ENCODE data around the gene SERPINA10.
"Not testable (repeated sequence)": the region's sequence is repeated elsewhere in the genome, so short reads cannot be mapped to it uniquely, and the experiment has no call there.

Gene SERPINA10

DNA sequence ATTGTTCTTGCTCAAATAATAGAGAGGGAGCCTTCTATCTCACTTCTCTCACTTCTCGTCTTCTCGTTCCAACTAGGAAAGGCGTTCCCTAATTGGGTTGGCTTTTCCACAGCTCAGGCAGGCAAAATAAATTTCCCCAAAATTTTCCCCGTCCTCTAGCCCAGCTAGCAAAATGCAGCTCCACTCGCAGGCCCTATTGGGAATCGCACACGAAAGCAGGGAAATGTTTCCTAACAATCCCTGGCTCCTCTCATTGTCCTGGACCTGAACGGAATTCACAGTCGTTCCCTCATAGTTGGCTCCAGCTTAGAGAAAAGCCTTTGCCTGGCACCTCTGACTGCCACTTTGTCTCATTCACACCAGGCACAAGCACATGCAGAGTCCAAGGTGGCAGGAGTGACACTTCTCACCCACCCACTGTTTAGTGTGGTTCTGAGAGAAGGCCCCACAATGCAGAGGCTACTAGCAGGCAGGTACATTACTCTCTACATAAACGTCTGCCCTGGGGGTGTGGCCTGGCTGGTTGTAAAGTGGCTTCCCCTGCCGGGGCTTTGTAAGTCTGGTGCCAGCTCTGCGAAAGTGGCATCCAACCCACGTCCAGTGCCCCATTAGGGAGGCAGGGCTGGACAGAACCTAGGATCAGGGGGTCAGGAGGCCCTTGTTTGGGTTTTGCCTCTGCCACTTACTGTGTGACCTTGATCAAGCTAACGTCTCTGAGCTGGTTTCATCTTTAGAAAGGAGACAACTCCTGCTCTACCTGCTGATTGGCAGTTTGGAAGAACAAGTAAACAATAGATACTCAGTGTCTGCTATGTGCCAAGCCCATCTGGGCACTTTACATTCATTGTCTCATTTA is 4.2 kb downstream of the SERPINA10 start:
- WGBS, 2 experiments: 74 to 77% methylated on average over 14 of the region's 14 CpGs
- Histone ChIP-seq H3K36me3 (ENCODE audit: control insufficient read depth, insufficient read depth, low read length) (no peaks in the 10 kb centered on the region), H3K27me3 (ENCODE audit: control insufficient read depth, insufficient read depth, low read length, poor library complexity, severe bottlenecking) (no peaks in the 10 kb centered on the region), H3K4me1 (ENCODE audit: control insufficient read depth, insufficient read depth, low read length) (no peaks in the 10 kb centered on the region), H3K9me3 (ENCODE audit: control insufficient read depth, low read length) (no peaks in the 10 kb centered on the region), H3K4me3 (ENCODE audit: insufficient read depth, low read depth, low read length) (no peak overlapping the region), H3K27ac (ENCODE audit: insufficient read depth, low read depth, low read length, poor library complexity, severe bottlenecking) (no peak overlapping the region)

DNA sequence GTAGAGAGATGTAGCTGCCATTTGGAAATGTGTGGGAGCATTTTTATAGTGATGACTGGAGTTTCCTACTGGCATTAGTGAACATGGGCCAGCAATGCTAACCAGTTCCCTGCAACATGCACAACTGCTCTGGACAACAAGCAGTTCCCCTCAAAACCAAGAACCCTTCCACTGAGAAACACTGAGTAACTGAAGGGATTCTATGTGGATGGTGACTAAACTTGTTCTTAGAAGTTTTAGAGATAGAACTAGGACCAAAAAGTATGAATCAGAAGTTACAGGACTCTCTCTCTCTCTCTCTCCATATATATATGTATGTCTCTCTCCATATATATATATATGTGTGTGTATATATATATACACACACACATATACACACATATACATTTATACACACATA is 7.9 kb downstream of the SERPINA10 start:
- H3K36me3 ChIP-seq (ENCODE audit: control insufficient read depth, insufficient read depth, low read length): no peaks in the 10 kb centered on the region
- no peaks in the 10 kb centered on the region for H3K9me3 ChIP-seq (ENCODE audit: control insufficient read depth, low read length)
- H3K4me1 ChIP-seq (ENCODE audit: control insufficient read depth, insufficient read depth, low read length): no peaks in the 10 kb centered on the region
- H3K27ac ChIP-seq (ENCODE audit: insufficient read depth, low read depth, low read length, poor library complexity, severe bottlenecking): no peak overlapping the region
- H3K4me3 ChIP-seq (ENCODE audit: insufficient read depth, low read depth, low read length): no peak overlapping the region
- no peaks in the 10 kb centered on the region for H3K27me3 ChIP-seq (ENCODE audit: control insufficient read depth, insufficient read depth, low read length, poor library complexity, severe bottlenecking)

DNA sequence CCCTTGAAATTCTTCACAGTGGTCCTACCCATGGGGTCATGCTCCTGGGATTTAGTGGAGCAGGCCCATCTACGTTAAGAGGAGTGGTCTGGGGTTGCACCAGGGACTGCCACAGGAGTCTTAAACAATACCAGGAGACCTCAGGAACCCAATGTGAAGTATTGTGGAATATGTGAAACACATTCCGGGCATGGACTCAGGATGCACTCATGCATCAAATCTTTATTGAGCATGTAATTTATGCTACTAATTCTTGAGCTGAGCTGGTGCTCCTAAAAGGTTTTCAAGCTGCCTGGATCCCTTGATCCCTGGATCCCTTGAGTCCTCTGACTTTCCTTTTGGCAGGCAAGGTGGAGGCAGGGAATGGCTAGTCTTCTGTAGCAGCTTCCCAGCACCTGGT is 8.8 kb downstream of the SERPINA10 start:
- no peak overlapping the region for H3K4me3 ChIP-seq (ENCODE audit: insufficient read depth, low read depth, low read length)
- WGBS, 2 experiments: 84 to 85% methylated on average over 2 of the region's 2 CpGs
- H3K4me1 ChIP-seq (ENCODE audit: control insufficient read depth, insufficient read depth, low read length): no peaks in the 10 kb centered on the region
- H3K27me3 ChIP-seq (ENCODE audit: control insufficient read depth, insufficient read depth, low read length, poor library complexity, severe bottlenecking): no peaks in the 10 kb centered on the region
- no peak overlapping the region for H3K27ac ChIP-seq (ENCODE audit: insufficient read depth, low read depth, low read length, poor library complexity, severe bottlenecking)
- H3K36me3 ChIP-seq (ENCODE audit: control insufficient read depth, insufficient read depth, low read length): no peaks in the 10 kb centered on the region
- H3K9me3 ChIP-seq (ENCODE audit: control insufficient read depth, low read length): no peaks in the 10 kb centered on the region

DNA sequence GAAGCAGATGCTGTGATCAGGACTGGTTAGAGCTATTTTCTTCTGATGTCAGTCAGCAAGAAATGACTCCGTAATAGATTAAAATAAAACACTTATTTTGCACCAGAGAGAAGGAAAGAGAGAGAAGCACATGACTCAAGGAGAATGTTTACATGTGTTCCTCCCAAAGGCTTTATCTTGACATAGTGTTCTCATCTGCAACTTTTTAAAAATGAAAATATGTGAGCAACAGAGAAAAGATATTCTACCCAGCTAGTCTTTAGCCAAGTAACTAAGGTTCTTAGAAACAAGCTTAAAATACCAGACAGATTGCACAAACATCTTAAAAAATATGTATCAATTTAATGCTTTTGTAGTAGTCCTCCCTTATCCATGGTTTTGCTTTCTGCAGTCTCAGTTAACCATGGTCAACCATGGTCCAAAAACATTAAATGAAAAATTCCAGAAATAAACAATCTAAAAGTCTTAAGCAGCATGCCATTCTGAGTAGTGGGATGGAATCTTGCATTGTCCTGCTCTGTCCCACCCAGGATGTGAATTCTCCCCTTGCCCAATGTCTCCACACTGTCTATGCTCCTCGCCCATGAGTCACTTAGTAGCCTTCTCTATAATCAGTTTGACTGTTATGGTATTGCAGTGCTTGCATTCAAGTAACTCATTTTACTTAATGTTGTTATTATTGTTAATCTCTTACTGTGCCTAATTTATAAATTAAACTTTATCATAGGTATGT is 9.9 kb downstream of the SERPINA10 start:
- Histone ChIP-seq H3K9me3 (ENCODE audit: control insufficient read depth, low read length) (no peaks in the 10 kb centered on the region), H3K27me3 (ENCODE audit: control insufficient read depth, insufficient read depth, low read length, poor library complexity, severe bottlenecking) (no peaks in the 10 kb centered on the region), H3K4me3 (ENCODE audit: insufficient read depth, low read depth, low read length) (no peak overlapping the region), H3K4me1 (ENCODE audit: control insufficient read depth, insufficient read depth, low read length) (no peaks in the 10 kb centered on the region), H3K36me3 (ENCODE audit: control insufficient read depth, insufficient read depth, low read length) (no peaks in the 10 kb centered on the region), H3K27ac (ENCODE audit: insufficient read depth, low read depth, low read length, poor library complexity, severe bottlenecking) (no peak overlapping the region)
- 90 to 96% methylated on average over 2 of the region's 2 CpGs for WGBS, 2 experiments

DNA sequence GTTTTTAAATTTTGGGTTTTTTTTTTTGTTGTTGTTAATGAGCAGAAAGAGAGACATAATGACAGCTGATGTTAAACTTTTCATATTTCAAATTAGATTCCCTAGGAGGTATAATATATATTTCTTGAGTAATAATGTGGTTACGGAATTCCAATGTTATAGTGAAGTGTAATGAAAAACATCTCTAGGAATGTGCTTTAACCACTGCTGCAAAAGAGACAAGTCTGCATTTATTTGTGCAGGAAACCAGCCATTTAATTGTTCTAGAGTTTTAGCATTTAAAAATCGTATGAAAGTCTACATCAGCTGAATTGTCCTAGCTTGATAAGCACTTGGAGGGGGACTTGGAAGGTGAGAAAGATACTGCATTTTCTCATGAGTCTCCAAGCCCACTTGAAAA is 14.3 kb downstream of the SERPINA10 start:
- H3K4me1 ChIP-seq (ENCODE audit: control insufficient read depth, insufficient read depth, low read length): no peaks in the 10 kb centered on the region
- H3K27me3 ChIP-seq (ENCODE audit: control insufficient read depth, insufficient read depth, low read length, poor library complexity, severe bottlenecking): no peaks in the 10 kb centered on the region
- WGBS, 2 experiments: 83 to 93% methylated on average over 2 of the region's 2 CpGs
- H3K36me3 ChIP-seq (ENCODE audit: control insufficient read depth, insufficient read depth, low read length): no peaks in the 10 kb centered on the region
- H3K9me3 ChIP-seq (ENCODE audit: control insufficient read depth, low read length): no peaks in the 10 kb centered on the region
- no peak overlapping the region for H3K4me3 ChIP-seq (ENCODE audit: insufficient read depth, low read depth, low read length)
- no peak overlapping the region for H3K27ac ChIP-seq (ENCODE audit: insufficient read depth, low read depth, low read length, poor library complexity, severe bottlenecking)

DNA sequence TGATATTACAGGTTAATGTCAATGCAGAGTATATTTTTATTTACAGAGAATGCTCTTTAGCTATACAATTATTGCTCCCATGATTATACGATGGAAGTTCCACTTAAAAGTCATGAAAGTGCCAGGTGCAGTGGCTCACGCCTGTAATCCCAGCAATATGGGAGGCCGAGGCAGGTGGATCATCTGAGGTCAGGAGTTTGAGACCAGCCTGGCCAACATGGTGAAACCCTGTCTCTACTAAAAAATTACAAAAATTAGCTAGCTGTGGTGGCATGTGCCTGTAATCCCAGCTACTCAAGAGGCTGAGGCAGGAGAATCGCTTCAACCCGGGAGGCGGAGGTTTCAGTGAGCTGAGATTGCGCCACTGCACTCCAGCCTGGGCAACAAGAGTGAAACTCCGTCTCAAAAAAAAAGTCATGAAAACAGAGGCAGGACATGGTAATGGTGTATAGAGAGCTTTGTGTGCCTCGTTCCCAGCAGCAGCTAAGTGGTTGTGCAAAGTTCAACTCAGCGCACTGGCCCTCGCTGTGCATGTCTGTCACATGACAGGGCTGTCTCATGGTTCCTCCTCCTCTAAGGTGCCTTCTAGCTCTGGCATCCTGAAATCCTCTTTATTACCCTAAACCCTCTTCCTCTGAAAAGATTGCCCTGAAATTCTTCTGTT is 16.0 kb downstream of the SERPINA10 start:
- not testable (repeated sequence) for H3K27ac ChIP-seq (ENCODE audit: insufficient read depth, low read depth, low read length, poor library complexity, severe bottlenecking)
- WGBS, 2 experiments: 86 to 93% methylated on average over 11 of the region's 11 CpGs

DNA sequence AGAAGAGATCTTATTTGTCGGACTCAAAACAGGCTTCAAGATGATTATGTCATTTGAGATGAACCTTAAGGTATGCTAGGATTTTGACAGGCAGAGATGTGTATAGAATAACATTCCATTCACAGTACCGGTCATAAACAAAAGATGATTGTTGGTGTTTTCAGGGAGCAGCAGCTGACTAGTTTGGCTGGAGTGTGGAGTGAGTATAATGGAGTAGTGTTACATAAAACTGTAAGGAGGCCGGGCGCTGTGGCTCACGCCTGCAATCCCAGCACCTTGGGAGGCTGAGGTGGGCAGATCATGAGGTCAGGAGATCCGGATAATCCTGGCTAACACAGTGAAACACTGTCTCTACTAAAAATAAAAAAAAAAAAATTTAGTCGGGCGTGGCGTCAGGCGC is 23.9 kb downstream of the SERPINA10 start:
- no peaks in the 10 kb centered on the region for H3K27me3 ChIP-seq (ENCODE audit: control insufficient read depth, insufficient read depth, low read length, poor library complexity, severe bottlenecking)
- no peaks in the 10 kb centered on the region for H3K9me3 ChIP-seq (ENCODE audit: control insufficient read depth, low read length)
- no peaks in the 10 kb centered on the region for H3K36me3 ChIP-seq (ENCODE audit: control insufficient read depth, insufficient read depth, low read length)
- H3K27ac ChIP-seq (ENCODE audit: insufficient read depth, low read depth, low read length, poor library complexity, severe bottlenecking): no peak overlapping the region
- WGBS, 2 experiments: 90 to 93% methylated on average over 10 of the region's 10 CpGs
- no peaks in the 10 kb centered on the region for H3K4me1 ChIP-seq (ENCODE audit: control insufficient read depth, insufficient read depth, low read length)
- H3K4me3 ChIP-seq (ENCODE audit: insufficient read depth, low read depth, low read length): no peak overlapping the region

More for the DNA sequence above, 16.0 kb downstream of the SERPINA10 start:
- not testable (repeated sequence) for H3K27me3 ChIP-seq (ENCODE audit: control insufficient read depth, insufficient read depth, low read length, poor library complexity, severe bottlenecking); H3K36me3 ChIP-seq (ENCODE audit: control insufficient read depth, insufficient read depth, low read length); H3K9me3 ChIP-seq (ENCODE audit: control insufficient read depth, low read length); H3K4me3 ChIP-seq (ENCODE audit: insufficient read depth, low read depth, low read length); H3K4me1 ChIP-seq (ENCODE audit: control insufficient read depth, insufficient read depth, low read length)

DNA sequence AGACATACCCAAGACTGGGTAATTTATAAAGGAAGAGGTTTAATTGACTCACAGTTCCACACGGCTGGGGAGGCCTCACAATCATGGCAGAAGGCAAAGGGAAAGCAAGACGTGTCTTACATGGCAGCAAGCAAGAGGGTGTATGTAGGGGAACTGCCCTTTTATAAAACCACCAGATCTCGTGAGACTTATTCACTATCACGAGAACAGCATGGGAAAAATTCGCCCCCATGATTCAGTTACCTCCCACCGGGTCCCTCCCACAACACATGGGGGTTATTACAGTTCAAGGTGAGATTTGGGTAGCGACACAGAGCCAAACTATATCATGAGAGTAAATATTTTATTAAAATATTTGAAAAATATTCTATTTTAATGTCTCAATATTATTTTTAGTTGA is 24.5 kb downstream of the SERPINA10 start:
- H3K36me3 ChIP-seq (ENCODE audit: control insufficient read depth, insufficient read depth, low read length); H3K27me3 ChIP-seq (ENCODE audit: control insufficient read depth, insufficient read depth, low read length, poor library complexity, severe bottlenecking); H3K4me3 ChIP-seq (ENCODE audit: insufficient read depth, low read depth, low read length); H3K4me1 ChIP-seq (ENCODE audit: control insufficient read depth, insufficient read depth, low read length); H3K9me3 ChIP-seq (ENCODE audit: control insufficient read depth, low read length); H3K27ac ChIP-seq (ENCODE audit: insufficient read depth, low read depth, low read length, poor library complexity, severe bottlenecking): not testable (repeated sequence)
- WGBS, 2 experiments: 91 to 94% methylated on average over 6 of the region's 7 CpGs

DNA sequence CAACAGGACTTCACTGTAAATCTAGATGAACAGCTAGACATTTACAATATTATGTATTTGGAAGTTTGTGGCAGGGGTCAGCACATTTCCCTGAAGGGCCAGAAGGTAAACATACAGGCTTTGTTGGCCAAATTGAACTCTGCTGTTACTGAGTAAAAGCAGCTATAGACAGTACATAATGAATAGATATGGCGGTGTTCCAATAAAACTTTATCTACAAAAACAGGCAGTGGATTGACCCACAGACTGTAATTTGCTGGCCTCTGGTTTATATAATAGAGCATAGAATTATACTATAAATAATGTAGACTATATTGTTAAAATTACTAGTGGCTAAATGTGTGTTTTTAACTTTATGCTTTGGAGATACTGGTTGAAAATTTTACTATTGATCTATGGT is 25.7 kb downstream of the SERPINA10 start:
- Histone ChIP-seq H3K4me3 (ENCODE audit: insufficient read depth, low read depth, low read length) (no peak overlapping the region), H3K36me3 (ENCODE audit: control insufficient read depth, insufficient read depth, low read length) (no peaks in the 10 kb centered on the region), H3K4me1 (ENCODE audit: control insufficient read depth, insufficient read depth, low read length) (no peaks in the 10 kb centered on the region), H3K27me3 (ENCODE audit: control insufficient read depth, insufficient read depth, low read length, poor library complexity, severe bottlenecking) (no peaks in the 10 kb centered on the region), H3K9me3 (ENCODE audit: control insufficient read depth, low read length) (peaks cover 4% of the 10 kb centered on the region), H3K27ac (ENCODE audit: insufficient read depth, low read depth, low read length, poor library complexity, severe bottlenecking) (no peak overlapping the region)
- no CpG with 5 or more reads among the region's 1 CpG for WGBS, 2 experiments

DNA sequence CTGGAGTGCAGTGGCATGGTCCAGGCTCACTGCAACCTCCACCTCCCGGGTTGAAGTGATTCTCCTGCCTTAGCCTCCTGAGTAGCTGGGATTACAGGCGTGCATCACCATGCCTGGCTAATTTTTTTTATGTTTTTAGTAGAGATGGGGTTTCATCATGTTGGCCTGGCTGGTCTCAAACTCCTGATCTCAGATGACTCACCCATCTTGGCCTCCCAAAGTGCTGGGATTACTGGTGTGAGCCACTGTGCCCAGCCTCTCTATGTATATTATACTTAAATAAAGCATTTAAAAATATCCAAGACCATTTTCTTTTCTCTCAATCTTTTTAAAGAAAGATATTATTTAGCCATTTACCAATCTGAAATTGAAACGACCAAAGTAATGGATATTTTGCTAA is 28.9 kb downstream of the SERPINA10 start:
- not testable (repeated sequence) for H3K27ac ChIP-seq (ENCODE audit: insufficient read depth, low read depth, low read length, poor library complexity, severe bottlenecking); H3K36me3 ChIP-seq (ENCODE audit: control insufficient read depth, insufficient read depth, low read length); H3K4me1 ChIP-seq (ENCODE audit: control insufficient read depth, insufficient read depth, low read length); H3K27me3 ChIP-seq (ENCODE audit: control insufficient read depth, insufficient read depth, low read length, poor library complexity, severe bottlenecking); H3K9me3 ChIP-seq (ENCODE audit: control insufficient read depth, low read length); H3K4me3 ChIP-seq (ENCODE audit: insufficient read depth, low read depth, low read length)
- WGBS, 2 experiments: 66 to 76% methylated on average over 2 of the region's 3 CpGs

Measured in ectodermal cell (in vitro differentiated cells).